ENCODE data around the gene KIAA1217. TPM values are rescaled to one million over a fixed set of nuclear protein-coding genes. Genes with fewer than 3 reads are reported as not detected.

KIAA1217 gene
- total and polyA plus RNA-seq, 2 experiments from 2014 or later, result 13.3 to 23.1 TPM

DNA sequence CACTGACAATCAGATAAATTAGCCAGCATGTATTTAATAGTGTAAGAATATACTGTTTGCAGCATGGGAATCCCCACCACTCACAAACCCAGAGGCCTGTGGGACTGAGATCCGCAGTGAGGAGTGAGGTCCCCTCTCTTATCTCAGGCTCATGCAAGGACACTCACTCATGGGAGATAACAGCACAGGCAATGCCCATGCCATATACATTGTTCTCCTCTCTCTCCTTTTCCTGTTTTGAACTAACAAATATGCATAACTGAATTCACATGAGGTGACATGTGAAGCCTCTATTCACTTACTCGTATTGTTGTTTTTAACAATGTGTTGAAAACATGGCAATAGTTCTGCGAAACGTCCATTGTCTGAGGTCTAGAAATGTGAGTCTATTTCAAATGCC lies 284.2 kb downstream of the KIAA1217 start:
- no peaks in the 10 kb centered on the region for H3K36me3 ChIP-seq
- H3K27me3 ChIP-seq, result no peaks in the 10 kb centered on the region
- no peak overlapping the region for H3K4me3 ChIP-seq
- no peak for DNase-seq (ENCODE audit: low read depth in 1 of 2, low spot score in 1 of 2)
- H3K9me3 ChIP-seq (ENCODE audit: low read depth), result no peaks in the 10 kb centered on the region
- no peak for TF ChIP-seq CTCF (IDR thresholded peaks at IDR 0.05; ENCODE audit: low read depth, low read length)
- no peak overlapping the region for H3K27ac ChIP-seq
- H3K4me1 ChIP-seq (ENCODE audit: low read depth), result peaks cover 5% of the 10 kb centered on the region

DNA sequence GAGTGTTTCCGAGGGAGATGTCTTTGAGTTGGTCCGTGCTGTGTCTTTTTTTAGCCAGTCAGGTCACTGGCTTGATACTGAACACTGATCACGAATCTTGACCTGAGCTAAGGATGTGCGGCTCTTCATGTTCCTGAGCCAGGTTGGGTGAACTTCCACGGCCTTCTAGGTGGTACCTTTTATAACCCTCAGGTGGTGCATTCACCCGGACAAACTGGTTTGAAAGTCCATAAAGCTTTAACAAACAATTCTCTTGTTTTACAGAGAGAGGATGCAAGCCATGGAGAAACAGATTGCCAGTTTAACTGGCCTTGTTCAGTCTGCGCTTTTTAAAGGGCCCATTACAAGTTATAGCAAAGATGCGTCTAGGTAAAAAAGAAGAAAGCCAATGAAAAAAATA lies 285.3 kb downstream of the KIAA1217 start:
- H3K27ac ChIP-seq, result no peak overlapping the region
- peaks cover 5% of the 10 kb centered on the region for H3K4me1 ChIP-seq (ENCODE audit: low read depth)
- no peak for DNase-seq (ENCODE audit: low read depth in 1 of 2, low spot score in 1 of 2)
- no peaks in the 10 kb centered on the region for H3K9me3 ChIP-seq (ENCODE audit: low read depth)
- H3K4me3 ChIP-seq, result no peak overlapping the region
- H3K27me3 ChIP-seq, result no peaks in the 10 kb centered on the region
- no peaks in the 10 kb centered on the region for H3K36me3 ChIP-seq
- TF ChIP-seq CTCF (IDR thresholded peaks at IDR 0.05; ENCODE audit: low read depth, low read length), result no peak

DNA sequence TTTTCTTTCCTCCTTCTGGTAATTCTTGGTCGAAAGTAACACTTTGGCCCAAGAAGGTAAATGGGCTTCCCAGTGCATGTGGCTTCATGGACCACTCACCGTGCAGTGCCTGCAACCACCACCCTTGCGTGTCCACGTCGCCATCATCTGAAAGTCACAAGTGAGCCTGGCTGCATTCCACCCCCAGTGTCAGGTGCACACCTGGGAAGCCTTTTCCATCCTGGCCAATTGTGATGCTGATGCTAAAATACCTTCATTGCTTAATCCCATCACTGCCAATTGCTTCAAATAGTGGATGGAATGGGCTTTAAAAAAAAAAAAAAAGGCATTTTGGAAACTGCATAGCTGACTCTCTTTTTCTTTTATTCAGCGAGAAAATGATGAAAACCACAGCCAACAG lies 285.8 kb downstream of the KIAA1217 start:
- TF ChIP-seq CTCF (IDR thresholded peaks at IDR 0.05; ENCODE audit: low read depth, low read length), result no peak
- Histone ChIP-seq H3K4me3 (no peak overlapping the region), H3K27me3 (no peaks in the 10 kb centered on the region), H3K27ac (no peak overlapping the region), H3K4me1 (ENCODE audit: low read depth) (peaks cover 5% of the 10 kb centered on the region), H3K9me3 (ENCODE audit: low read depth) (no peaks in the 10 kb centered on the region), H3K36me3 (no peaks in the 10 kb centered on the region)
- DNase-seq (ENCODE audit: low read depth in 1 of 2, low spot score in 1 of 2), result no peak

DNA sequence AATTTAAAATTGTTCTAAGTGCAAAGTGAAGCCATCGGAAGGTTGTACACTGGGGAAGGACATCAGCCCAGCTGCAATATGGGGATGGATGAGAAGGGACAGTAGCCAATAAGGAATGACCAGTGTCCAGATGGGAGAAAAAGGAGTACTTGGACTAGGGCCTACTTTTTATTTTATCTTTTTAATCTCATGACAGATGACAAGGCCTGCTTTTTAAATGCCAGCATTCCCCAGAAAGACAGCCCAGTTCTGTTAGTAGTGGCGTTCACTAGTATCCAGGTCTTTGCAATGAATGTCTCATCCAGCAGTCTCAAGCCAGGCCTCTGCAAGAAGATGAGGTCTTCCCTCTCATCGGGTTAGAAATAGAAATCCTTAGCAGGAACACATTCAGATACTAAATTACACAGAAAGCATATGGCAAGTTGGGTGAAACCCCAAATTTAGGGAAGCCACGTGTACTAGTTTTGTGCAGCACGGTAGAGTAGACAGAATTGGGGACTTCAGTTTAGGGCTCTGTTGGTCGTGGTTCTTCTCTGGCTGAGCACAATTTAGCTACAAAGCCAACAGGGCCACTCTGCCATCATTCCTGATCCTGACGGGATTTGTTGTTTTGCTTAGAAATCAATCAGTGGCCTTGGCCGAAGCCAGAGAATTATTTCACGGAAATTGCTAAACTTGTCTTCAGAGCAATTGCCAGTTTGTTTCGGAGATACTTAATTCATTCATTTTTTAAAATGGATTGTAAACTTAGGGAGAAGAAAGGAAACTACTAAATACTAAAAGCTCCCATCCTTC lies 286.9 kb downstream of the KIAA1217 start:
- no peak overlapping the region for H3K27ac ChIP-seq
- no peaks in the 10 kb centered on the region for H3K36me3 ChIP-seq
- no peaks in the 10 kb centered on the region for H3K27me3 ChIP-seq
- H3K4me1 ChIP-seq (ENCODE audit: low read depth), result peaks cover 5% of the 10 kb centered on the region
- H3K9me3 ChIP-seq (ENCODE audit: low read depth), result no peaks in the 10 kb centered on the region
- no peak for DNase-seq (ENCODE audit: low read depth in 1 of 2, low spot score in 1 of 2)
- H3K4me3 ChIP-seq, result no peak overlapping the region
- TF ChIP-seq CTCF (IDR thresholded peaks at IDR 0.05; ENCODE audit: low read depth, low read length), result no peak

DNA sequence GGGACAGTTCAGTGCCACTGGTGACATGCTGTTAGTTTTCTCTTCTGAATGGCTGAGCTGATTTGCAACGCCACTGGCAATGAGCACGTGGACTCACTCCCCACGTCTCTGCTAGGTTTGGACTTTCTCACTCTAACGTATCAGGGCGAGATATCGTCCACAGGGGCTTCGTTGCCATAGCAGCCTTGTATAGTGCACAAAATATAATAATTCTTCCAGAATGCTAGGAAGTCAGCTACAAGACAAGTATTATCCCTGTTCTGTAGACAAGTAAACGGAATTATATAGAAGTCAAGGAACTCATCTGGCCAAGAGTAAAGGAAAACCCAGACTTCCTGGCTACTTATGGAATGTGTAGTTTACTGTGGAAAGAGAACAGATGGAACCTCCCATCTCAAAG lies 288.0 kb downstream of the KIAA1217 start:
- Histone ChIP-seq H3K27ac (no peak overlapping the region), H3K4me3 (no peak overlapping the region), H3K4me1 (ENCODE audit: low read depth) (peaks cover 5% of the 10 kb centered on the region), H3K9me3 (ENCODE audit: low read depth) (no peaks in the 10 kb centered on the region), H3K36me3 (no peaks in the 10 kb centered on the region), H3K27me3 (no peaks in the 10 kb centered on the region)
- no peak for DNase-seq (ENCODE audit: low read depth in 1 of 2, low spot score in 1 of 2)
- no peak for TF ChIP-seq CTCF (IDR thresholded peaks at IDR 0.05; ENCODE audit: low read depth, low read length)

Measured in cardiac muscle cell (in vitro differentiated cells and primary cell).